SK-N-SH treated with all-trans-retinoic acid at 6 μM for 48 hours (cell line): ENCODE results near the gene PCBP3.

Experiments
- ATAC-seq: fragments of 200-7000 bp; cut with Tn5 transposase; 3 replicates; pipeline ENCODE4 v1.9.1; 2020; ENCODE audit warnings: mild to moderate bottlenecking, moderate library complexity
- ARNTL ChIP-seq: fragments of 450-650 bp; formaldehyde crosslinking; IDR thresholded peaks from 2 replicates; pipeline ENCODE4 v1.5.0; 2020; ENCODE audit warnings: low read depth, mild to moderate bottlenecking, moderate library complexity, borderline replicate concordance
- BACH2 ChIP-seq: fragments of 250-450 bp; sonication (Bioruptor Pico); IDR thresholded peaks from 2 replicates; pipeline ENCODE4 v1.9.0; 2021; ENCODE audit warnings: mild to moderate bottlenecking, borderline replicate concordance
- CREB5 ChIP-seq: fragments of 250-450 bp; sonication (Bioruptor Pico); IDR thresholded peaks from 2 replicates; pipeline ENCODE4 v1.5.1; 2020; ENCODE audit warnings: low read depth, mild to moderate bottlenecking, moderate library complexity
- CSDC2 ChIP-seq: fragments of 250-450 bp; sonication (Bioruptor Pico); IDR thresholded peaks from 2 replicates; pipeline ENCODE4 v1.5.0; 2020; ENCODE audit warnings: mild to moderate bottlenecking, moderate library complexity
- CSRNP3 ChIP-seq: fragments of 250-450 bp; sonication (Bioruptor Pico); IDR thresholded peaks from 2 replicates; pipeline ENCODE4 v1.5.1; 2021; ENCODE audit warnings: mild to moderate bottlenecking, moderate library complexity
- ESRRG ChIP-seq: fragments of 250-450 bp; sonication (Bioruptor Pico); IDR thresholded peaks from 2 replicates; pipeline ENCODE4 v1.6.1; 2021; ENCODE audit warnings: mild to moderate bottlenecking
- GLIS3 ChIP-seq: fragments of 250-450 bp; sonication (Bioruptor Pico); IDR thresholded peaks from 2 replicates; pipeline ENCODE4 v1.5.0; 2020; ENCODE audit warnings: mild to moderate bottlenecking, moderate library complexity
- ISL1 ChIP-seq: fragments of 250-450 bp; sonication (Bioruptor Pico); IDR thresholded peaks from 2 replicates; pipeline ENCODE4 v2.1.2; 2022; ENCODE audit warnings: mild to moderate bottlenecking, moderate library complexity
- OSR1 ChIP-seq: fragments of 250-450 bp; sonication (Bioruptor Pico); IDR thresholded peaks from 2 replicates; pipeline ENCODE4 v1.8.0; 2022; ENCODE audit warnings: moderate library complexity, mild to moderate bottlenecking, inconsistent platforms
- PPARA ChIP-seq: fragments of 250-450 bp; sonication (Bioruptor Pico); IDR thresholded peaks from 2 replicates; pipeline ENCODE4 v1.5.0; 2020; ENCODE audit warnings: mild to moderate bottlenecking, borderline replicate concordance
- RARB ChIP-seq: fragments of 250-450 bp; sonication (Bioruptor Pico); IDR thresholded peaks from 2 replicates; pipeline ENCODE4 v1.8.0; 2021; ENCODE audit warnings: mild to moderate bottlenecking, moderate library complexity
- TCF4 ChIP-seq: fragments of 250-450 bp; sonication (Bioruptor Pico); IDR thresholded peaks from 2 replicates; pipeline ENCODE4 v1.8.0; 2021; ENCODE audit warnings: mild to moderate bottlenecking, moderate library complexity, borderline replicate concordance
- TOX ChIP-seq: fragments of 250-450 bp; sonication (Bioruptor Pico); IDR thresholded peaks from 2 replicates; pipeline ENCODE4 v1.8.0; 2021; ENCODE audit warnings: mild to moderate bottlenecking, moderate library complexity, borderline replicate concordance
- ZFP3 ChIP-seq: fragments of 250-450 bp; sonication (Bioruptor Pico); IDR thresholded peaks from 2 replicates; pipeline ENCODE4 v1.5.0; 2020; ENCODE audit warnings: mild to moderate bottlenecking, moderate library complexity
- ZFP30 ChIP-seq: fragments of 450-650 bp; formaldehyde crosslinking; IDR thresholded peaks from 2 replicates; pipeline ENCODE4 v1.5.0; 2022; ENCODE audit warnings: mild to moderate bottlenecking, moderate library complexity
- ZNF565 ChIP-seq: fragments of 450-650 bp; formaldehyde crosslinking; conservative IDR thresholded peaks from 2 replicates; pipeline ENCODE4 v1.5.0; 2020; ENCODE audit warnings: low read depth, mild to moderate bottlenecking, moderate library complexity
- ZNF70 ChIP-seq: fragments of 450-650 bp; formaldehyde crosslinking; IDR thresholded peaks from 2 replicates; pipeline ENCODE4 v1.5.0; 2020; ENCODE audit warnings: mild to moderate bottlenecking, moderate library complexity
- ZNF8 ChIP-seq: fragments of 450-650 bp; formaldehyde crosslinking; IDR thresholded peaks from 2 replicates; pipeline ENCODE4 v1.5.0; 2020; ENCODE audit warnings: mild to moderate bottlenecking, moderate library complexity
- TF ChIP-seq, protein P1 (sequence below): fragments of 250-450 bp; sonication (Bioruptor Pico); IDR thresholded peaks from 2 replicates; pipeline ENCODE4 v1.8.0; 2021; ENCODE audit warnings: low read depth, mild to moderate bottlenecking, moderate library complexity, borderline replicate concordance

PCBP3 gene

GRCh38 chr21:45964649-45965048 is 321.1 kb downstream of the PCBP3 start (continued):
- TF ChIP-seq CSRNP3 (CRISPR knock-in tag): no peak
- no peak for TF ChIP-seq TCF4 (CRISPR knock-in tag)
- TF ChIP-seq ZNF70: no peak
- TF ChIP-seq GLIS3 (CRISPR knock-in tag): no peak
- no peak for TF ChIP-seq RARB
- TF ChIP-seq TOX: no peak
- TF ChIP-seq CREB5 (CRISPR knock-in tag): no peak

DNA sequence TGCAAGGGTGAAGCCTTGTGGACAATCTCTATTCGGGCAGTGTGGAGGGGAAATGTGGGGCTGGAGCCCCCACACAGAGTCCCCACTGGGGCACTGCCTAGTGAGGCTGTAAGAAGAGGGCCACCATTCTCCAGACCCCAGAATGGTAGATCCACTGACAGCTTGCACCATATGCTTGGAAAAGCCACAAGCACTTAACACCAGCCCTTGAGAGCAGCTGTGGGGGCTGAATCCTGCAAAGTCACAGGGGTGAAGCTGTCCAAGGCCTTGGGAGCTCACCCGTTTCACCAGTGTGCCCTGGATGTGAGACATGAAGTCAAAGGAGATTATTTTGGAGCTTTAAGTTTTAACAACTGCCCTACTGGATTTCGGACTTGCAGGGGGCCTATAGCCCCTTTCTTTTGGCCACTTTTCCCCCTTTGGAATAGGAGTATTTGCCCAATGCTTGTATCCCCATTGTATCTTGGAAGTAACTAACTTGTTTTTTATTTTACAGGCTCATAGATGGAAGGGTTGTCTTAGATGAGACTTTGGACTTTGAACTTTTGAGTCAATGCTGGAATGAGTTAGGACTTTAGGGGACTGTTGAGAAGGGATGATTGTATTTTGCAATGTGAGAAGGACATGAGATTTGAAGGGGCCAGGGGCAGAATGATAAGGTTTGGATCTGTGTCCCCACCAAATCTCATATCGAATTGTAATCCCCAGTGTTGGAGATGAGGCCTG is 321.7 kb downstream of the PCBP3 start:
- ATAC-seq: no peak
- no peak for TF ChIP-seq CREB5 (CRISPR knock-in tag)
- TF ChIP-seq OSR1 (CRISPR knock-in tag): no peak
- TF ChIP-seq ESRRG (CRISPR knock-in tag): no peak
- no peak for TF ChIP-seq CSRNP3 (CRISPR knock-in tag)
- no peak for TF ChIP-seq RARB
- TF ChIP-seq ARNTL: no peak
- no peak for TF ChIP-seq ZFP30 (CRISPR knock-in tag)
- TF ChIP-seq CSDC2: no peak
- no peak for TF ChIP-seq ZNF70
- no peak for TF ChIP-seq ISL1 (CRISPR knock-in tag)
- no peak for TF ChIP-seq BACH2 (CRISPR knock-in tag)

GRCh38 chr21:45966791-45967394 is 323.4 kb downstream of the PCBP3 start:
- ATAC-seq: no peak
- TF ChIP-seq, protein P1, sequence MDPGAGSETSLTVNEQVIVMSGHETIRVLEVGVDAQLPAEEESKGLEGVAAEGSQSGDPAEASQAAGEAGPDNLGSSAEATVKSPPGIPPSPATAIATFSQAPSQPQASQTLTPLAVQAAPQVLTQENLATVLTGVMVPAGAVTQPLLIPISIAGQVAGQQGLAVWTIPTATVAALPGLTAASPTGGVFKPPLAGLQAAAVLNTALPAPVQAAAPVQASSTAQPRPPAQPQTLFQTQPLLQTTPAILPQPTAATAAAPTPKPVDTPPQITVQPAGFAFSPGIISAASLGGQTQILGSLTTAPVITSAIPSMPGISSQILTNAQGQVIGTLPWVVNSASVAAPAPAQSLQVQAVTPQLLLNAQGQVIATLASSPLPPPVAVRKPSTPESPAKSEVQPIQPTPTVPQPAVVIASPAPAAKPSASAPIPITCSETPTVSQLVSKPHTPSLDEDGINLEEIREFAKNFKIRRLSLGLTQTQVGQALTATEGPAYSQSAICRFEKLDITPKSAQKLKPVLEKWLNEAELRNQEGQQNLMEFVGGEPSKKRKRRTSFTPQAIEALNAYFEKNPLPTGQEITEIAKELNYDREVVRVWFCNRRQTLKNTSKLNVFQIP (CRISPR knock-in tag): no peak
- TF ChIP-seq TOX (no peak), ZNF565 (CRISPR knock-in tag) (no peak), ZFP3 (no peak), CREB5 (CRISPR knock-in tag) (no peak), ARNTL (no peak), ZNF8 (no peak), RARB (no peak), PPARA (no peak)
